HG02885 (cell line): ENCODE results near the gene WDR19.
"Not testable (repeated sequence)": the region's sequence is repeated elsewhere in the genome, so short reads cannot be mapped to it uniquely, and the experiment has no call there.

Experiments
- ATAC-seq: cut with Tn5 transposase; IDR thresholded peaks from one replicate; pipeline ENCODE4 v1.9.1; 2021; ENCODE audit warnings: mild to moderate bottlenecking; ENCODE audit not compliant: unreplicated experiment, poor library complexity

Gene WDR19

DNA sequence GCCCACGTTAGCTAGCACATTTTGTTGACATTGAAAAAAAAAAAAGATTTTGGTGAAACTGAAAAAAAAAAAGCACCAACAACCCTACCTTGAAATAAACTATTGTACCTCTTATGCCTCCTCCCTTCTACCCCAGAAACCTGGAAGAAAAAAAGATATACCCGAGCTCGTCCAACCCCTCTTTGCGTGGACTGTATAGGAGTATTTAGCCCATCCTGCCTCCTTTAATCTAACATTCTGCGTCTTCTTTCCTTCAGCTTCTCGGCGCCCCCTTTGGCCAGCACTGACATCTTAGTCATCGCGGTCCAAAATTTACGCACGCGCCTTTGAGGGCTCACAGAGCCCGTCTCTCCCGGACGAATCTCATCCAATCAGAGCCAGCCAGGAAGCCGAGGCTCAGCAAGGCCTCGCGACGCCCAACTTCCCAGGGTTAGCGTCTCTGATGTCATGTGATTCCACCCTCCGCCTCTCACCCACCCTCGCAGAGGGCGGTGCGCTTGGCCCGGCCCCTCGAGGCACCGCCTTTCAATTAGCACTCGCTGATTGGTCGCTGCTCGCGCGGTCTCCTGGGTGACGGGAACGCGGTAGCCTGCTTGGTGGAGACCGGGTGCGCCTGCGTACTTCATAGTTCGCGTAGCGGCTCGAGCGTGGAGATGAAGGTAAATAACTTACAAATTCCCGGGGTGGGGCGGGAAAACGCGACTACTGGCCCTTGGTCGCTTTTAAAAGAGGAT, at the start of gene WDR19:
Gene WDR19, plus strand, starts transcription at position 625 of the 734 bp plus-strand sequence. Its CDS starts 29 bp downstream, at position 654.
- ATAC-seq = peak; percentile 99

GRCh38 chr4:39133623-39134022, 48.7 kb upstream of the WDR19 start:
- no peak for ATAC-seq

- peak; percentile 36 for ATAC-seq
Measured at GRCh38 chr4:39134683-39135306, 47.5 kb upstream of the WDR19 start.

DNA sequence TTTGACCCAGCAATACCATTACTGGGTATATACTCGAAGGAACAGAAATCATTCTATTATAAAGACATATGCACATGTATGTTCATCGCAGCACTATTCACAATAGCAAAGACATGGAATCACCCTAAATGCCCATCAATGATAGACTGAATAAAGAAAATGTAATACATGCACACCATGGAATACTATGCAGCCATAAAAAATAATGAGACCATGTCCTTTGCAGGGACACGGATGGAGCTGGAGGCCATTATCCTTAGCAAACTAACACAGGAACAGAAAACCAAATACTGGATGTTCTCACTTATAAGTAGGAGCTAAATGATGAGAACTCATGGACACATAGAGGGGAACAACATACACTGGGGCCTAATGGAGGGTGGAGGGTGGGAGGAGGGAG, 44.1 kb upstream of the WDR19 start:
- not testable (repeated sequence) for ATAC-seq

GRCh38 chr4:39146211-39146610, 36.1 kb upstream of the WDR19 start:
- no peak for ATAC-seq

DNA sequence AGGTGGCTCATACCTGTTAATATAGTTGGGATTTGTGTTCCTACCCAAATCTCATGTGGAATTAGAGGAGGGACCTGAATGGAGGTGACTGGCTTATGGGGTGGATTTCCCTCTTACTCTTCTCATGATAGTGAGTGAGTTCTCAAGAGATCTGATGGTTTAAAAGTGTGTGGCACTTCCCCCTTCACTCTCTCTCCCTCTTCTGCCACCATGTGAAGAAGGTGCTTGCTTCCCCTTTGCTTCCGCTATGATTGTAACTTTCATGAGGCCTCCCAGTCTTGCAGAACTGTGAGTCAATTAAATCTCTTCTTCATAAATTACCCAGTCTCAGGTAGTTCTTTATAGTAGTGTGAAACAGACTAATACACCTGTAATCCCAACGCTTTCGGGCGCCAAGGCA, 28.3 kb upstream of the WDR19 start:
- no peak for ATAC-seq

DNA sequence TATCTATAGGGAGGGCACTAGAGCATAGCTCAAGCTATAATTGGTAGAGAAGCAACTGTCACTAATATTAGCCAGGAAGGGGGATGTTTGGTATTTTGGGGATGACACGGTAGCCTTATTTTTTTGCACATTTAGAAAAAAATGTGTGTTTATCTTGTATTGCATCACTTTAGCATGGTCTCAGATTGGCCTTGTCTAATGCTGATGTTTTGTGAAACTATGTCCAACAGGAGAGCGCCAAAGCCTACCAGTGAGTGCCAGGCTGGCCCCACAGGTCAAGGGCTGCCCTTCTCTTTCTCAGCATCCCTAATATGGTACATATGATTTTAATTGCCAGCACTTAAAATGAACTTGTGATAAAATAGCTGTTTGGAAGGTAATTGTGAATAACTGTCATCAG, 24.8 kb upstream of the WDR19 start:
- ATAC-seq = no peak

- peak; percentile 48 for ATAC-seq
Measured at GRCh38 chr4:39166177-39166576, 16.2 kb upstream of the WDR19 start.

- ATAC-seq = peak; percentile 41
Measured at GRCh38 chr4:39166669-39167068, 15.7 kb upstream of the WDR19 start.

DNA sequence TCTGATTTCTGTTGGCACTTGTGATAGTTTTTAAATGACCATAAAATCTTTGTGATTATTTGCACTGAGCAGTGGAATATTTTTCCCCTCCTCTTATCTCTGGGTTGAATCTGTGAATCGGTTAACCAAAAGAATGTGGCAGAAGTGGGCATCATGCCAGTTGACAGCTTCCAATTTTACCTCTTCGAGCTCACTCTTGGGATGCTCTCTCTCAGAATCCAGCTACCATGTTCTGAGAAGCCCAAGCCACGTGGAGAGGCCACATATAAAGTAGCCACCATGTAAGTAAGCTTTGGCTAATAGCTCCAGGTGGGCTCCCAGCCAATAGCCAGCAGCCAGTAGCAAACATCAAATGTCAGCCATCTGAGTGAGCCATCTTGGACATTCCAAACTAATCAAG, 12.9 kb upstream of the WDR19 start:
- ATAC-seq = no peak

- no peak for ATAC-seq
Measured at GRCh38 chr4:39170301-39170700, 12.0 kb upstream of the WDR19 start.

DNA sequence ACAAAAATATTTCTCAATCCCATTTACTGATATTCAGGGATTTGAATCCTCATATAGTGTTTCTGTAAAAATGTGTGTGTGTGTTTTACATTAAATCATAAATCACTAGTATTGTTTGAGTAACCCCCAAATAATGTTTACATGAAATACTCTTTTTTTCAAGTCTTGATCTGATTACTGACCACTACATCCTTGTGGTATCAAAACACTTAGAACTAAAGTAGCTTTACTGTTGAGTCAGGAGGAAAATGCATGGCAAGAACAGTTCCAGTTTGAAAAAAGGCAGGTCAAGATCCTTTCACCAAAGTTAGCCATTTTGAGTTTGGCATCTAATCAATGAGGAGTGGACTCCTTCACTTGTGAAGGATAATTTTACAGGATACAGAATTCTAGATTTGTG, 3.6 kb upstream of the WDR19 start:
- no peak for ATAC-seq

GRCh38 chr4:39179681-39180080, 2.6 kb upstream of the WDR19 start:
- ATAC-seq = no peak

DNA sequence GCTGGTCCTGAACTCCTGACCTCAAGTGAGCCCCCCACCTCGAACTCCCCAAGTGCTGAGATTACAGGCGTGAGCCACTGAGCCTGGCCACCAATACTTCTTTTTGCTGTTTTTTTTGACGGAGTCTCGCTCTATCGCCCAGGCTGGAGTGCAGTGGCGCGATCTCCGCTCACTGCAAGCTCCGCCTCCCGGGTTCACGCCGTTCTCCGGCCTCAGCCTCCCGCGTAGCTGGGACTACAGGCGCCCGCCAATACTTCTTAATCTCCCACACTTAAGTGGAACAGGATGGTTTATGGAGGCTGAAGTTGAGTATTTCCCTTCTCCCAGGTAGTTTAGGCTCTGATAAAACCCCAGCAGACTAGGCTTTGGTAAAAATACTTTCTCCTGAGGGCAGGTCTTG, 1.7 kb upstream of the WDR19 start:
- not testable (repeated sequence) for ATAC-seq

DNA sequence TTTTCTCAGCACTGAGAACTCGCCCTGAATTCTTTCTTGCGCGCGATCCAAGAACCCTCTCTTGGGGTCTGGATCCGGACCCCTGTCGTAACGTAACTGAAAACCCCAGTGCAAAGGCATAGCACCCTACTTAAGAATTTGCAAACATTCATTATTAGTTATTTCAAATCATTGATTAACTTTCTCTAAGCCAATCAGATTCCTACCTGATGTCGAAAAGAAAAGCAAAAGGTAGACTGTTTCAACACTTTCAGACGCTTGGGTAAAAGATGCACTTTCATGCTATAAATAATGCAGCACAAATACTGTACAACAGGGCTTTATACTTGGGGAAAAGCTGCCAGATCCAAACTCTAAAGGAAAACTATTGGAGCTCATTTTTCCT, 817 bp upstream of the WDR19 start:
- no peak for ATAC-seq

GRCh38 chr4:39201963-39202362, 19.6 kb downstream of the WDR19 start:
- ATAC-seq = no peak

GRCh38 chr4:39204543-39204942, 22.2 kb downstream of the WDR19 start:
- no peak for ATAC-seq

DNA sequence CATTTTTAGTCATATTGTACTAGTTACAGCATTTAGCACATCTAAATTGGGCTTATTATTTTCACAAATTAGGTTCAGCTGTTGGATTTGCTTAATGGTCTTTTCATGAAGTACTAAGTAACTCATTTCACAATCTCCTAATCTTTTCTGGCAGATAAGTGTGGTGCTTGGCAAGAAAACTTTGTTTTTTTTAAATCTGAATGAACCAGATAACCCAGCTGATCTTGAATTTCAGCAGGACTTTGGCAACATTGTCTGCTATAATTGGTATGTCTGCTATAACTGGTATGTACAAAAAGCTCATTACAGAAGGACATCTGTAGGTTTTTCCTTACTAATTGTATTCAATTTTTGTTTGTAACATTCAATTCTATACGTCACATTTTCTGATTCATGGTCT, 22.7 kb downstream of the WDR19 start:
- ATAC-seq = no peak

DNA sequence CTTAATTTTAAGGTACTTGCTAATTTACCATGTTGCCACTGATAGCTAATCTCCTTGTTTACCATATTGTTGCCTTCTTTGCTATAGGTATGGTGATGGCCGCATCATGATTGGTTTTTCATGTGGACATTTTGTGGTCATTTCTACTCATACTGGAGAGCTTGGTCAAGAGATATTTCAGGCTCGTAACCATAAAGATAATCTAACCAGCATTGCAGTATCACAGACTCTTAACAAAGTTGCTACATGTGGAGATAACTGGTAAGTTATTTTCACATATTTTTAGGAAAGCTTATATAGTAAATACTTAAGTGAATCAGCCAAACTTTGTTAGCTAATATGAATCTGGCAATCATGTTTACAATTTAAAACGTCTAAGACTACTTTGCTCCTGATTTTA, 23.1 kb downstream of the WDR19 start:
- no peak for ATAC-seq

DNA sequence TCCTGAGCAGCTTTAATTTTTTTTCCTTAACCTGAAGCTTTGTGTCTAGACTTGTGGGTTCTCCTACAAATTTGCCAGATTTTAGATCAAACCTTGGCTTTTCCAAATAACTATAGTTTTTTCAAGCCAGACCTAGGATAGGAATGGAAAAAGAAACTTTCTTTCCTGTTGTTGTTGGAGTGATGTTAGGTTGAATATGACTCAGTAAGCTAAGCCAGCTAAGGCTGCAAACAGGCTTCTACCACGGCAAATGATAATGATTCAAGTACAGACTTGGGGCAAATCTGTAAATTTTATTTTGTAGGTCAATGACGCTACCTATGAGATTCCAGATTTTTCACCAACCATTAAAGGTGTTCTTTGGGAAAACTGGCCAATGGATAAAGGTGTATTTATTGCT, 45.6 kb downstream of the WDR19 start:
- no peak for ATAC-seq

- ATAC-seq = no peak
Measured at GRCh38 chr4:39228377-39228776, 46.0 kb downstream of the WDR19 start.

- no peak for ATAC-seq
Measured at GRCh38 chr4:39230462-39230861, 48.1 kb downstream of the WDR19 start.
